ENCODE data around the gene KMT5C.

Gene KMT5C

DNA sequence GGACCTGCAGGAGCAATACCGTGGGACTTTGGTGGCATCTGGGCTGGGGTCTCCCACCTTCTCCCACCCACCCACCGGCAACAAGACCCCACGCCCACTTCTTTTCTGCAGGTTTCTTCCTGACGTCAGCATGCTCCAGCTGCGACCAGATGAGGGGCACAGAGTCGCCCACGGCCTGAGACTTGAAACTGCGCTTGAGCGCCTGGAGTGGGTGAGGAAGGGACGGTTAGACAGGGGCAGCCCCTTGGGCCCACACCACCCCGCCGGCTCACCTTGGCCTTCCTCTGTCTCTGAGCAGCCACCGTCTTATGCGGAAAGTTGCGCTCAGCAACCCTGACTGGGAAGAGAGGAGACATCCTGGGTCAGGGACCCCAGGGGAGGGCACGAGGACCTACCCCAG is 21.2 kb downstream of the KMT5C start:
- no peak overlapping the region for H3K4me3 ChIP-seq (ENCODE audit: low read depth, low read length)
- TF ChIP-seq, protein P1, sequence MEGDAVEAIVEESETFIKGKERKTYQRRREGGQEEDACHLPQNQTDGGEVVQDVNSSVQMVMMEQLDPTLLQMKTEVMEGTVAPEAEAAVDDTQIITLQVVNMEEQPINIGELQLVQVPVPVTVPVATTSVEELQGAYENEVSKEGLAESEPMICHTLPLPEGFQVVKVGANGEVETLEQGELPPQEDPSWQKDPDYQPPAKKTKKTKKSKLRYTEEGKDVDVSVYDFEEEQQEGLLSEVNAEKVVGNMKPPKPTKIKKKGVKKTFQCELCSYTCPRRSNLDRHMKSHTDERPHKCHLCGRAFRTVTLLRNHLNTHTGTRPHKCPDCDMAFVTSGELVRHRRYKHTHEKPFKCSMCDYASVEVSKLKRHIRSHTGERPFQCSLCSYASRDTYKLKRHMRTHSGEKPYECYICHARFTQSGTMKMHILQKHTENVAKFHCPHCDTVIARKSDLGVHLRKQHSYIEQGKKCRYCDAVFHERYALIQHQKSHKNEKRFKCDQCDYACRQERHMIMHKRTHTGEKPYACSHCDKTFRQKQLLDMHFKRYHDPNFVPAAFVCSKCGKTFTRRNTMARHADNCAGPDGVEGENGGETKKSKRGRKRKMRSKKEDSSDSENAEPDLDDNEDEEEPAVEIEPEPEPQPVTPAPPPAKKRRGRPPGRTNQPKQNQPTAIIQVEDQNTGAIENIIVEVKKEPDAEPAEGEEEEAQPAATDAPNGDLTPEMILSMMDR (IDR thresholded peaks at IDR 0.05; ENCODE audit: low read depth, low read length) = no peak
- TF ChIP-seq POLR2A (IDR thresholded peaks at IDR 0.05; ENCODE audit: extremely low read depth, insufficient read length) (no peak), MYC (IDR thresholded peaks at IDR 0.05; ENCODE audit: low read depth, low read length) (no peak)
- TF ChIP-seq, protein P2, sequence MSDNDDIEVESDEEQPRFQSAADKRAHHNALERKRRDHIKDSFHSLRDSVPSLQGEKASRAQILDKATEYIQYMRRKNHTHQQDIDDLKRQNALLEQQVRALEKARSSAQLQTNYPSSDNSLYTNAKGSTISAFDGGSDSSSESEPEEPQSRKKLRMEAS (IDR thresholded peaks at IDR 0.05; ENCODE audit: low read depth, low read length) = no peak
- no peak for DNase-seq (ENCODE audit: low read depth)

DNA sequence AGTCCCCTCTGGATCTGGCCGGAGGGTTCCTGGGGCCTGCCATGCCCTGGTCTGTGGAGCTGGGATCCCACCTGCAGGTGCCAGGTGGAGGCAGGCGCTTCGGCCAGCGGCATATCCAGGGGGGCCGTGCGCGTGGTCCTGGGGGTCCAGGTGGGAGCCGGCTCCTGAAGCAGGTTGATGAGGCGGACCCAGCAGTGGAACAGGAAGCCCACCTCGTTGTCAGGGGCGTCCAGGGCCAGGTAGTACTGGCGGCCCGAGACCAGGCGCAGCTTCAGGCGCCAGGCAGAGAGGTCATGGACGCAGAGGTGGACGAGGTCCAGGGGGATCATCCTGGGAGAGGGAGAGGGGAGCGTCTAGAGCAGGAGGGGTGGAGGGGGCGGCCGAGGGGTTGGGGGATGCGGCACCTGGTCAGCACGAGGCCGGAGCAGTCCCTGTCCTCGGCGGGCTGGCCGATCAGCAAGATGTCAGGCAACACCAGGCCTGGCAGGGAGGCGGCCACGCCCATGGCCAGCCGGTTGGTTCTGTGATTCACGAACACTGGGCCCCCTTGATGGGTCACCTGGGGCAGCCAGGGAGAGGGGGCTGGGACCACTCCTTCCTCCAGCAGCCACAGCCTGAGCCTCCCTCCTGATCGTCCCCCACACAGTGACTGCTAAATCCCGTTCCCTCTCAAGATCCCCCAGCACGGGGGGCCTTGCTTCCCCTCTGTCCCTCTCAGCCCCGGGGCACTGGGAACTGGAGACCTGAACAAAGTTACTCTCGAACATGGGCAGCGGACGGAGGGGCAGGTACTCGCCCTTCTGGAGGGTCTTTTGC is 22.7 kb downstream of the KMT5C start:
- TF ChIP-seq, protein P1 (IDR thresholded peaks at IDR 0.05; ENCODE audit: low read depth, low read length) = no peak
- TF ChIP-seq, protein P2 (IDR thresholded peaks at IDR 0.05; ENCODE audit: low read depth, low read length) = no peak
- TF ChIP-seq POLR2A (IDR thresholded peaks at IDR 0.05; ENCODE audit: extremely low read depth, insufficient read length) (no peak), MYC (IDR thresholded peaks at IDR 0.05; ENCODE audit: low read depth, low read length) (no peak)
- no peak for DNase-seq (ENCODE audit: low read depth)
- H3K4me3 ChIP-seq (ENCODE audit: low read depth, low read length) = no peak overlapping the region

DNA sequence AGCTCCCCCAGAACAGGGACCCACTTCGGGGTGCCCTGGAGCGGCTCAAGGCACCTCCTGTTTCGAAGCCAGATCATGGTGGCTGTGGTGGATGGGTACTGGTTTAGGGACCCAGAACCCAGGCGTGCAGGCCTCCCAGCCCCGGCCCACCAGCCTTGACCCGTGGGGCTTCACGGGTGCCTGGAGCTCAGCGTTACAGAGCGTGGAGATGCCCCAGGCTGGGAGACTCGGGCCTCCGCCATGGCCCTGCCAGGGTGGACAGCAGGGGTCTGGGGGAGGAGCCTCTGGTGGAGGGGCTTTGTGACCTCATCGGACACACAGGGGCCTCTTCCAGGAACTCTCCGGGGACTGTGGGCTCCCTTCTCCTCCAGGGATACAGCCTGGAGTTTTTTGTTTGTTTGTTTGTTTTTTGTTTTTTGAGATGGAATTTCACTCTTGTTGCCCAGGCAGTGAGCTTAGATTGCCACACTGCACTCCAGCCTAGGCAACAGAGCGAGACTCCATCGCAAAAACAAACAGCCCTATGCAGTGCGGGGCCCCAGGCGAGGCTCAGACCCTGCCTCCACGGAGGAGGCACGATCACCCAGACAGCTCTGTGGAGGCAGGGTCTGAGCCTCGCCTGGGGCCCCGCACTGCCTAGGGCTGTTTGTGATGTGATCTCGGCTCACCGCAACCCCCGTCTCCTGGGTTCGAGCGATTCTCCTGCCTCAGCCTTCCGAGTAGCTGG is 23.5 kb downstream of the KMT5C start, which contains the start of gene GARIN5B:
Gene GARIN5B, minus strand, starts transcription at position 271 of the 727 bp plus-strand sequence. Its CDS starts 194 bp downstream, at position 77.
- H3K4me3 ChIP-seq (ENCODE audit: low read depth, low read length) = no peak within 1 kb of the TSS
- DNase-seq (ENCODE audit: low read depth) = no peak
- no peak for TF ChIP-seq MYC (IDR thresholded peaks at IDR 0.05; ENCODE audit: low read depth, low read length)
- TF ChIP-seq, protein P2 (IDR thresholded peaks at IDR 0.05; ENCODE audit: low read depth, low read length) = no peak
- TF ChIP-seq, protein P1 (IDR thresholded peaks at IDR 0.05; ENCODE audit: low read depth, low read length) = no peak

DNA sequence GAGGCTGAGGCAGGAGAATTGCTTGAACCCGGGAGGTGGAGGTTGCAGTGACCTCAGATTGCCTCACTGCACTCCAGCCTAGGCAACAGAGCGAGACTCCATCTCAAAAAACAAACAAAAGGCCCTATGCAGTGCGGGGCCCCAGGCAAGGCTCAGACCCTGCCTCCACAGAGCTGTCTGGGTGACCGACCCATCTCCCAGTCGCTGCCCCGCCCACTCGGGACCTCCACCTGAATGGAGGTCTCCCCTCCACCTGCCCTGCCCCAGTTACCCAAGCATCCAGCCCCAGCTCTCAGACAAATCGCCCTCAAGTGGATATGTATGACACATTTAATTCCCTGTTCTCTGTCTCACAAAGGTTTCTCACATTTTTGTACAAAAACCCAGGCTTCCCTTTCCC is 25.6 kb downstream of the KMT5C start:
- TF ChIP-seq, protein P2 (IDR thresholded peaks at IDR 0.05; ENCODE audit: low read depth, low read length) = no peak
- TF ChIP-seq MYC (IDR thresholded peaks at IDR 0.05; ENCODE audit: low read depth, low read length) (no peak), POLR2A (IDR thresholded peaks at IDR 0.05; ENCODE audit: extremely low read depth, insufficient read length) (no peak)
- TF ChIP-seq, protein P1 (IDR thresholded peaks at IDR 0.05; ENCODE audit: low read depth, low read length) = no peak
- DNase-seq (ENCODE audit: low read depth) = no peak
- H3K4me3 ChIP-seq (ENCODE audit: low read depth, low read length) = no peak overlapping the region

DNA sequence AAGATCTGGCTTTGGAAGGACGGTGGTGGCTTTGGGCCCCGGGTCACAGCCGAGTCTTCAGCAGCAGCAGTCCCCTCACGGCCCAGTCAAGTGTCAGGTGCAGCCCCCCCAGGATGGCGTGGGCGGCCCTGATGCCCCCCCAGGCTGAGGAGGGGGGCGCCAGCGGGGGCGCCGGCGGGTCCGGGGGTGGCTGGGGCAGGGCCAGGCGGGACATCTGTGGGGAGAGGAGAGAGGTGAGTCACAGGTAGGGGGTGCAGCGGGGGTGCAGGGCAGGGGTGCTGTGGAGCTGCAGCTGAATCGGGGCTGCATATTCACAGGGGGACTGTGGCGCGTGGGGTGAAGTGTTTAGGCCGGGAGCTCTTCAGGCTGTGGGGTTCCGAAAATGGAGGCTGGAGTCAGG is 26.3 kb downstream of the KMT5C start:
- no peak for DNase-seq (ENCODE audit: low read depth)
- H3K4me3 ChIP-seq (ENCODE audit: low read depth, low read length) = no peak overlapping the region
- TF ChIP-seq POLR2A (IDR thresholded peaks at IDR 0.05; ENCODE audit: extremely low read depth, insufficient read length) (no peak), MYC (IDR thresholded peaks at IDR 0.05; ENCODE audit: low read depth, low read length) (no peak)
- TF ChIP-seq, protein P2 (IDR thresholded peaks at IDR 0.05; ENCODE audit: low read depth, low read length) = no peak

DNA sequence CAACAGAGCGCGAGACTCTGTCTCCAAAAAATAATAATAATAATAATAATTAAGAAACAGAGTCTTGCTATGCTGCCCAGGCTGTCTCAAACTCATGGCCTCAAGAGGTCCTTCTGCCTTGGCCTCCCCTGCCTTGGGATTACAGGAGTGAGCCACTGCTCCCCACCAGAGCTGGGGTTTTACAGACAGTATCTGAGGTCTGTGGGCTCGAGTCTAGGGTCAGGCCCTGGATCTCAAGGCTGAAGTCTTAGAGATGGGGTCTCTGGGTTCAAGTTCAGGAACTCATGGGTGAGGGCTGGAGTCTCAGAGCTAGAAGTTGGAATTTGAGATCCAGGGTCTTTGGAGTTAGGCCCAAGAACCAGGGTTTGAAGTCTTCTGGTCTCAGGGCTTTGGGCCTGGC is 27.1 kb downstream of the KMT5C start:
- DNase-seq (ENCODE audit: low read depth) = no peak
- no peak overlapping the region for H3K4me3 ChIP-seq (ENCODE audit: low read depth, low read length)
- TF ChIP-seq POLR2A (IDR thresholded peaks at IDR 0.05; ENCODE audit: extremely low read depth, insufficient read length) (no peak), MYC (IDR thresholded peaks at IDR 0.05; ENCODE audit: low read depth, low read length) (no peak)
- TF ChIP-seq, protein P1 (IDR thresholded peaks at IDR 0.05; ENCODE audit: low read depth, low read length) = no peak
- TF ChIP-seq, protein P2 (IDR thresholded peaks at IDR 0.05; ENCODE audit: low read depth, low read length) = no peak
